RKO (cell line): Measurements from ENCODE around the gene IFITM2.

Source experiments
- DNase-seq: peaks from one replicate; pipeline ENCODE4 v3.0.0-alpha.2; 2016; ENCODE audit warnings: low spot score

The IFITM2 gene

GRCh38 chr11:293271-293851, 14.3 kb upstream of the IFITM2 start:
- no peak for DNase-seq

- no peak for DNase-seq
These were observed 13.6 kb upstream of the IFITM2 start for GRCh38 chr11:293852-294661.

GRCh38 chr11:294780-295179, 12.8 kb upstream of the IFITM2 start:
- DNase-seq: no peak

- no peak for DNase-seq
These were observed 12.1 kb upstream of the IFITM2 start for GRCh38 chr11:295351-296170.

DNA sequence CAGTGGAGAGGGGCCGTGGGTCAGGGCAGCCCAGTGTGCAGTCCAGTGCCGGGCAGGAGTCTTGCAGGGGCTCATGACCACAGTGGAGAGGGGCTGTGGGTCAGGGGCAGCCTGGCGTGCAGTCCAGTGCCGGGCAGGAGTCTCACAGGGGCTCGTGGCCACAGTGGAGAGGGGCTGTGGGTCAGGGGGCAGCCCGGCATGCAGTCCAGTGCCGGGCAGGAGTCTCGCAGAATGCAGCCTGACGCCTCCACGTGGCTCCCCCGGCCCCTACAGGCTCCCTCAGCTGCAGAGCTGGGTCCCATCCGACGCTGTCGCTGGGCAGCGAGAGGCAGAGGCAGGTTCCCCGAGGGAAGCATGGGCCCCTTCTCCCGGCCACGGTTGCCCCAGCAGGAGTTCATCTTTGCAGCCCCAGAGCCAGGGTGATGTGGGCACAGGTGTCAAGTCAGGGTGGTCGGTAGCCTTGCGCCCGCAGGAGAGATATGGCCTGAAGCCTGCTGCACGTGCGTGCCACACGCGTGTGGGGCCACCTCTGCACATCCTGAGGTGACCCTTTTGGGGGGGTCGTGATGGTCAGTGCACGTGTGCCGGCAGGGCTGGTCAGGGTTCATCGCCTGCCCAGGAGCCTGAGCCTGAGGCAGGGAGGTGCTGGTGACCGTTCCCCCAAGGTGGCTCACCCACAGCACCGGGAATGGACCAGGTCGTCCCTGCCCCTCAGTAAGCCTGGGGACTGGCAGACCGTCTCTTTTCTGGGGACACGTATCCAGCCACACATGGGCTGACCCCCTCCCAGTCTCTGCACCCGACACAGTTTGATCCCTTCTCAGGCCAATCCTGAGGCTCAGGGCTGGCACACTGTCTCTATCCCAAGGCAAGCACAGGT, 11.2 kb upstream of the IFITM2 start:
- no peak for DNase-seq

DNA sequence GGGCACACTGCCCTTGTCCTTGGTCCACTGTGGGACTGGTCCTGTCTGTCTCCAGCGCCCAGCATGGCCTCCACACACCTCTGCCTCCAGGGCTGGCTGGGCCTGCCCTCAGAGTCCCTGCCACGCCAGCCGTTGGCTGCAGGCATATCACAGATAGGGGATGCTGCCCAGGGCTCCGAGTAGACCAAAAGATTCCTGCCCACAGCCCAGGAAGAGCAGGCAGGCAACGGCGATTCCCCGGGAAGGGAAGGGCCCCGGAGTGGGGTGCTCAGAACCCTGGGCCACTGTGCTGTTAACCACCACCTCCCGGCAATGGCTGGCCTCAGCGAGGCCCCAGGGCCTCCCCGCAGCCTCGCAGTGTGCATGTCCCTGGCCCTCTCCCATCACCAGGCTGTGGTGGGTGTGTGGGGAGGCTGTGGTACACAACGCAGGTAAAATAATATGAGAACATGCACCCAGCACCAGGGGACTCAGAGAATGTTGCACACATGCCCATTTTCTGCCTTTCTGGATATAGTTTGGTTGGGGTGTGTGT, 10.5 kb upstream of the IFITM2 start:
- DNase-seq: no peak

GRCh38 chr11:297586-298405, 9.8 kb upstream of the IFITM2 start:
- no peak for DNase-seq

DNA sequence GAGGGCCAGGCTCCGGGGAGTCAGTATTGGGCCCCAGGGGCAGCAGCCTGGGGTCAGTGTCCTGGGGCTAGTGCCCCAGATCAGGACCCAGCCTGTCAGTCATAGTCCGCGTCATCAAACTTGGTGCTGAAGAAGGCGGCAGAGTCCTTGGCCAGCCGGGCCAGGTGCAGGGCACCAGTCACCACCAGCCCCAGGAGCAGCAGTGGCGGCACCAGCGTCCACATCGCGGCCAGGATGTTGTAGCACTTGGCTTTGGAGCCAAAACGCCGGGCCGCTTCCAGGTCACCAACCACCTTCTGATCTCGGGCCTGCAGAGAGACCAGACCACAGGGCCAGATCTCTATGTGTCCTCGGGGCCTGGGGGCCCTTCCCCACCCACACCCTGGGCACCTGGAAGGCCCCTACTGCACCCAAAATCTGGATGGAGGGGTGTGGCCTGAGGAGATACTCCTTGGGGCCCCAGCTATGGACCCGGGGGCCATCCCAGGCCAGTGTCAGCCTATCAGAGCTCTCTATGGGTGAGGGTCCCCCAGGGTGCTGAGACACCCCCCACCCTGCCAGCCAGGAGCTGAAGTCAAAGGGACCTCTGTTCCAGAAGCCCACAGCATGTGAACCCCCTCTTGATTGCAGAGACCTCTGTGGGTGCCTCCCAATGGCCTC, 9.1 kb upstream of the IFITM2 start:
- DNase-seq: no peak

DNA sequence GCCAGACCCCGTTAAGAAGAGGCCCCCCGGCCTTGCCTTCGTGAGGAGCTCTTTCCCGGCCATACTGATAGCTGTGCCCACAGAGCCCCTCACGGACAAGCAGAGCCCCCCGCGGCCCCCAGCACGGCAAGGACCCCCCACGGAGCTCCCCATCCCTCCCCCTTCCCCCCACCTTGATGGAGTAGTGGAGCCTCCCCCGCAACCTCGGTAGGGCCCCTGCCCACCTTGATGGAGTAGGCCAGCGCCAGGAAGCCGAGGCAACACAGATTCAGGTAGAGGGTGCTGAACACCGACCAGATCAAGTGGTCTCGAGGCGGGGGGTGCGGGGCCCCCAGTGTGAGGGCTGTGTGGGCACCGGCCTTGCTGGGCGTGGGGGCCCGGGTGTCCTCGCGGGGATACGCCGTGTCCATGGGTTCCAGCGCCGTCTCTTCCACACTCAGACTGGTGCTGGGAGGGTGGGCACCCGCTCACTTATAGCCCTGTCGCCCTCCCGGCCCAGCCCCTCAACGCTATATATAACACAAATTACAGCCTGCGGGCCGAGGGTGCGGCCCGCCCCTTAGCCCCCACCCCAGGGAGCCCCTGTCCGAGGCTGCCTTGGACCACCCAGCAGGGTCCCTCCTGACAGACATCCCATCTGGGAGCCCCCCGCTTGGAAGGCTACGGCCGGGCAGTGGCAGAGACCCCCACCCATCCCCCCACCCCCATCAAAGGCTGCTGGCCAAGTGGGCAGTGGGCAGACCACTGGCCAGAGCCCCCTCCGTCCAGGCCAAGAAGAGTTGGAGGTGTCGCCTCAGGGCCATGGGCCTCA, 8.3 kb upstream of the IFITM2 start, which contains the start of gene IFITM5:
Gene IFITM5, minus strand, starts transcription at position 446 of the 811 bp plus-strand sequence. Its CDS starts 36 bp downstream, at position 410.
- no peak for DNase-seq

- DNase-seq: no peak
These were observed 7.5 kb upstream of the IFITM2 start for GRCh38 chr11:299951-300735.

GRCh38 chr11:303363-303762, 4.3 kb upstream of the IFITM2 start:
- no peak for DNase-seq

GRCh38 chr11:304061-304506, 3.5 kb upstream of the IFITM2 start:
- no peak for DNase-seq

GRCh38 chr11:304915-305843, 2.4 kb upstream of the IFITM2 start:
- peak; percentile 75 for DNase-seq

GRCh38 chr11:305844-306211, 1.8 kb upstream of the IFITM2 start:
- no peak for DNase-seq

GRCh38 chr11:306645-307371, 808 bp upstream of the IFITM2 start:
- no peak for DNase-seq
